Ecto neural progenitor cell (in vitro differentiated cells): ENCODE measurements around the gene PTPRF.

ENCODE experiments used
- DNase-seq: peaks from one replicate; pipeline ENCODE4 v3.0.0-alpha.2; 2018; ENCODE audit warnings: low spot score

The PTPRF gene

GRCh38 chr1:43582162-43582566 lies 51.5 kb downstream of the PTPRF start:
- DNase-seq = no peak

- no peak for DNase-seq
Observed at GRCh38 chr1:43583058-43583457, 52.4 kb downstream of the PTPRF start.

DNA sequence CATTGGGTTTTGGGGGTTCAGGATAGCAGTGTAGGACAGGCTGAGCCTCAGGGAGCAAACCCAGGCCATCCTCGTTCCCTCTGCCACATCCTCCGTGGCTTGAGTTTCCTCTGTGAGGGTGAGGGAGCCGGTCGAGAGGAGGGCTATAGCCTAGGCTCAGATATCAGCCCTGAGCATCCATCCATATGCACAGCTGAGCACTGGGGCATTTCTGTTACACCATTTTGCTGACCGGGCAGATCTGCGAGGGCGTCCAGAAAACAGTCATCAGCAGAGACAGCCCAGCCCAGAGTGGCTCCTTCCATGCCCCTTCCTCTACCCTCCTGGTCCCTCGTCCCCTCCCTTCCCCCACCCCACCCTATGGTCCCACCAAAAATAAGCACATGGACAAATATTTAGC lies 53.5 kb downstream of the PTPRF start:
- DNase-seq = no peak

DNA sequence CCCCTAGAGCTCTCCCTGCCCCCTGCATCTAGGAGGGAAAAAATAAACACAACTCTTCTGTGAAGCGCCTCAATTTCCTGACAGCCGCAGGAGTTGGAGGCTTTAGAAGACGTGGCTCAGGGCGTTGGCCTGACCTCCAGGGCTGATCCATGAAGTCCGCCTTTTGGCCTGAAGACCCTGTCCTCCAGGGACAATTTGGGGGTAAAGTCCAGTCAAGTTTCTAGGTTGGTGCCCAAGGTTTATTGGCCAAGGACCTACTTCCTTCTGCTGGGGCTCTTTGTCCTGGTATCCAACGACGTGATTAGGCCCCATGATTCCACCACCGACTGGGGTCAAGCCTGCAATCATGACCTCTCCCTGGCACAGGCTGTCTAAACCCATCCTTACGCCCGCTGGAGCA lies 54.9 kb downstream of the PTPRF start:
- DNase-seq = no peak

- no peak for DNase-seq
Observed at GRCh38 chr1:43586136-43586731, 55.6 kb downstream of the PTPRF start.

DNA sequence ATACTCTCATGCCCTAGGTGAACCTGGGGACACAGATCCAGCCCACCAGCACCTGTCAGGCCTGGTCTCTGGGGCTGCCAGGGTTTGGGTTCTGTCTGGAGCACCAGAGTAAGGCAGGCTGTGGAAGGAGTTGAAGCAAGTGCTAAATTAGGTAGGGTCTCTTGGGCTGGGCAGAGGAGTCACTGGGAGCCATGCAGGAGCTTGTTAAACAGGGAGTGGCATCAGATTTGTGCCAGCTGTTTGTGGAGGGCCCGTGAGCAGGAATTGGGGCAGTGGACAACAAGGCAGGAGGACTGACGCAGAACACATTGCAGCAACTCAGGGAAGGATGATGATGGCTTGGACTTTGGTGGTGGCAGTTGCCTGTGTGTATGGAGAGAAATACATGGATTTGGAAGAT lies 56.3 kb downstream of the PTPRF start:
- no peak for DNase-seq

DNA sequence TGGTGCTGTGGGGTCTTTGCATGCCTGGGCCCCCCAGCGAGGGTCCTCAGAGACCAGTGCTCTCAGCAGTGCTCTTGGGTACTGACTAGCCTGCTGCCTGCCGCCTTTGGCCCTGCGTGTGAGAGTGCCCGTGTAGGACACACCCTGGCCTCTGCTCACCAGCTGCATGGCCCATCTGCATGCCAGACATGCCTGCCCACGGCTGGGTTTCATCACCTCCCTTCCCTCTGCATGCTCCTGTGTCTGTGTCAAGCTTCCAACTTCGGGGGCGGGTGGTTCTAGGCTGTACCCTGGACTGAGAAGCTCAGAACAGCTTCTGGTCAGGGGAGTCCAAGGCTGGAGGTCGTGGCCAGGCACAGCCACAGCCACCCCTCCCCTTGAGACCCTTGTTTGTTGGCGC lies 56.9 kb downstream of the PTPRF start:
- DNase-seq = no peak

DNA sequence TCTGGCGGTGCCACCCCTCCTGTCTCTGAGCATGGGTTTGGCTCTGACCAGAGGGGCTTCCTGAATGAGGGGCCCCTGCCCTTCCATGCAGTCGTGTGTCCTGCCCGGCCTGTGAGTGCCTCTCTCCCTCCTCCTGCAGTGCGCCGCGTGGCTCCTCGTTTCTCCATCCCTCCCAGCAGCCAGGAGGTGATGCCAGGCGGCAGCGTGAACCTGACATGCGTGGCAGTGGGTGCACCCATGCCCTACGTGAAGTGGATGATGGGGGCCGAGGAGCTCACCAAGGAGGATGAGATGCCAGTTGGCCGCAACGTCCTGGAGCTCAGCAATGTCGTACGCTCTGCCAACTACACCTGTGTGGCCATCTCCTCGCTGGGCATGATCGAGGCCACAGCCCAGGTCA lies 57.9 kb downstream of the PTPRF start:
- no peak for DNase-seq

- DNase-seq = no peak
Observed at GRCh38 chr1:43590388-43590925, 59.8 kb downstream of the PTPRF start.

- no peak for DNase-seq
Observed at GRCh38 chr1:43591181-43591580, 60.5 kb downstream of the PTPRF start.

DNA sequence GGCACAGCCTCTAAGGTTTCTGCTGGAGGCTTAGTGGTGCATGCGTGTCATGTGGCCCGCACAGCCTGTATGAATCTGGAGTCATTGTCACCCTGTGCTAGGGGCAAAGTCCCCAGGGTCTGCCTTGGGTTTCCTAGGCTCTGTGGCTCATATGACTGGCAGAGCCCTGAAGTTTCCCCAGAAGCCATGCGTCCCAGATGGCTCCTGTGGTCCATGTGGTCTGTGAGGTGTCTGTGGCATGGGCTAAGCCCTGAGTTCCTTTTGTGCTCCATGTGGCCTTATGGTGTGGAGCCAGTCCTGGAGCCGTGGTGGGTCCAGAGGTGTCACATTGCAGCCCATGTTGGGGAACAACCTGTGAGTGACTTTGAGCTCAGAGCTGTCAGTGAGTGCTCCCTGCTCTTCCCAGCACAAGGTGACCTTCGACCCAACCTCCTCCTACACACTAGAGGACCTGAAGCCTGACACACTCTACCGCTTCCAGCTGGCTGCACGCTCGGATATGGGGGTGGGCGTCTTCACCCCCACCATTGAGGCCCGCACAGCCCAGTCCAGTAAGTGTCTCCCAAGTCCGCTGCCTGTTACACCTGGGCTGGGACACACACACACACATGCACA lies 61.5 kb downstream of the PTPRF start:
- DNase-seq = no peak

- no peak for DNase-seq
Observed at GRCh38 chr1:43592974-43593683, 62.4 kb downstream of the PTPRF start.

DNA sequence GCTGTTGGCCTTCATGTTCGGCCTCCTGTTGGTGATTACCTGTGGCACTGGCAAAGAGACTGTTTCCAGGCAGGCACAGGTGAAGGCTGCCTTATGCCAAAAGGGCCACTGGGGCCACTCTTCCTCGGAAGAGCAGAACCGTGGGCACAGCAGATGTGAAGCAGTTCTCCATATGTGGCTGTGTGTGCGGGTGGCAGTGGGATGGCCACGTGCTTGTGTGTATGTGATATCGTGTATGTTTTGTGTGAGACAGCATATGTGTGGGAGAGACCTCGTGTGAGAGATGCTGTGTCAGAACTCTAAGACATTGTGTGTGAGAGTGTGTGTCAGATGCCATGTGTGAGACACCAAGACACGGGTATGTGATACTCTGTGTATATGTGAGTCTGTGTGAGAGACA lies 65.9 kb downstream of the PTPRF start:
- no peak for DNase-seq

GRCh38 chr1:43597028-43597427 lies 66.3 kb downstream of the PTPRF start:
- no peak for DNase-seq

- no peak for DNase-seq
Observed at GRCh38 chr1:43597721-43598120, 67.0 kb downstream of the PTPRF start.

GRCh38 chr1:43598622-43599021 lies 67.9 kb downstream of the PTPRF start:
- no peak for DNase-seq

DNA sequence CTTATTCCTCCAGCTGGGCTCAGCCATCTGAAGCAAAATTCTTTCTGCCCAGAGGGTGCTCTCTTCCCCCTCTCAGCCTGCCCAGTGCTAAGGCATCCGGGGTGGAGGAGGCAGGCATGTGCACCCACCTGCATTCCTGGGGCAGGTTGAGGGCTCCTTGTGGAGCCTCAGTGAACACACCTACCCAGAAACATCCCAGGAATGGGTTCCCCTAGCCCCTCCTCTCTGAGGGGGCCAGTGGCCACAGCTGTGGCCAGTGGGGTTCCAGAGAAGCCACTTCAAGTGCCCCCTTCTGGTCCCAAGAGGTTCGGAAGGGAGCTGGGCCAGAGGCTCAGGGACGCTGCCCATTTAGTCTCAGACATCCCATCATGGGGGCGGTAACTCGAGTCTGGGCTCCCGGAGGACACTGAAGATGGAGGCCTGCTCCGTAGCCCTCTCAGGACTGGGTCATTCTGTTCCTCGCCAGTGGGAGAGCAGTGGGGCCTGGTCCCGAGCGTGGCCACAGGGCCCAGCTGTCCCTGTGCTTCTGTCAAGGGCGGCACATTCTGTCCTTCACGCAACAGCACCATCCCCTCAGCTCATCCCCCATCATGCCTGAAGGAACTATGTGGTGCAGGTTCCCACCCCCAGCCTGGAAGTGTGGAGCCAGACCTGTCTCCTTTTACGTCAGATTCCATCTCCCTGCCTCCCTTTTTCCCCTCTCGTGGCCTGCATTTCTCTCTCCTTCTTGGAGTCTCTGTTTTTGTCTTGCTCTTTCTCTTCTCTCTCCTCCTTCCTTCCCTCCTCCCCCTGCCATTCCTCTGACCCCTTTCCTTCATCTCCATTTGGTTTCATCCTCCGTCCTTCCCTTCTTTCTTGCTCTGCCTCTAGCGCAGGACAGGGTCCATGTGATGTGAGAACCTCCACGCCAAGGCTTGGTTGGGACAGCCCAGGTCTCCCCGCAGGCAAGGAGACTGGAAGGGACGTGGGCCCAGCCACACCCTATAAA lies 69.6 kb downstream of the PTPRF start:
- DNase-seq = no peak

DNA sequence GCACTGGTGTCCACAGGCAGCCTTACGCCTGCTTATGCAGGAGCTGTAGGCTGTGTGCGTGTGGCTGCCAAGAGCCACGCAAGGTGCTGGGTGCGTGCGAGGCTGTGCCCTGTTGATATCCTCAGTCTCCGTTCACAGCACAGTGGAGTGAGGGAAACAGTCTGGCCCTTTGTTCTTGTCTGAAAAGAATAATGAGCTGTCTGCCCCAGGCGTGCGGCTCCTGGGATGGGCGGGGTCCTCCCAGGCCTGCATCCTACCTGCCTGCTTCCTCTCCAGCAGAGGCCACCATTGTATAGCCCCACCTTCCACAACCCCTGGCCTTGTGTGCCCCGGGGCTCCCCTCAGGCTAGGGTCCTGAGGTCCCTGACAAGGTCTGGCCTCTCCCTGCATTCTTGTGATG lies 72.3 kb downstream of the PTPRF start:
- no peak for DNase-seq

DNA sequence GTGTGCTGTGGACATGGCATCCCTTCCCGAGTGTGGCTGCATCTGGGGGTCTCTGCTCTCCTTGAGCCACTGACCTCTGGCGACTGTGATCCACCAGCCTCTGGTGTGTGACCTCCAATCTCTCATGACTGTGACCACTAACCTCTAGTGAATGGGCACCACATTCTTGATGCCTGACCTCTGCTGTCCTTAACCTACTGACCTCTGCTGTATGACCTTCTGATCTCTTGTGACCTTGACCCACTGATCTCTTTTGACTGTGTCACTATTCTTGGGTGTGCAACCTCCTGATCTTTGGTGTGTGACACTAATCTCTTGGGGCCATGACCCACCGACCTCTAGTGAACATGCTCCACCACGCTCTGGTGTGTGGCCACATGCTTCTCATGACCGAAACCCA lies 73.5 kb downstream of the PTPRF start:
- DNase-seq = no peak

GRCh38 chr1:43605157-43605556 lies 74.5 kb downstream of the PTPRF start:
- DNase-seq = no peak

- no peak for DNase-seq
Observed at GRCh38 chr1:43605766-43606165, 75.1 kb downstream of the PTPRF start.

DNA sequence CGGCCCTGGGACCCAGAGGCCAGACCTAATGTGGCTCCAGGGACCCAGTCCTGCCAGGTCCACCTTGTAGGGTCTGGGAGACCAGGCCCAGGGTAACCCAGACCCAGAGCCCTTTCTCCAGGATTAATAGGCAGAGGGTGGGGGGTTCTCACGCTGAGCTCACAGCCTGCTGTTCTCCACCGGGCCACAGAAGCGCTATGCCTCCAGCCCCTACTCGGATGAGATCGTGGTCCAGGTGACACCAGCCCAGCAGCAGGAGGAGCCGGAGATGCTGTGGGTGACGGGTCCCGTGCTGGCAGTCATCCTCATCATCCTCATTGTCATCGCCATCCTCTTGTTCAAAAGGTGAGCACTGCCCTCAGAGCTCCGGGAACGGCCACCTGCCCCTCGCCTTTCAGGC lies 75.9 kb downstream of the PTPRF start:
- DNase-seq = no peak
